GM19238 (cell line): ENCODE measurements around the gene NT5DC2.
"Not testable (repeated sequence)": the region's sequence is repeated elsewhere in the genome, so short reads cannot be mapped to it uniquely, and the experiment has no call there.

Experiments
- DNase-seq: peaks from one replicate; pipeline ENCODE4 v3.0.0; 2011; ENCODE audit warnings: low spot score; ENCODE audit not compliant: insufficient read length

The NT5DC2 gene

DNA sequence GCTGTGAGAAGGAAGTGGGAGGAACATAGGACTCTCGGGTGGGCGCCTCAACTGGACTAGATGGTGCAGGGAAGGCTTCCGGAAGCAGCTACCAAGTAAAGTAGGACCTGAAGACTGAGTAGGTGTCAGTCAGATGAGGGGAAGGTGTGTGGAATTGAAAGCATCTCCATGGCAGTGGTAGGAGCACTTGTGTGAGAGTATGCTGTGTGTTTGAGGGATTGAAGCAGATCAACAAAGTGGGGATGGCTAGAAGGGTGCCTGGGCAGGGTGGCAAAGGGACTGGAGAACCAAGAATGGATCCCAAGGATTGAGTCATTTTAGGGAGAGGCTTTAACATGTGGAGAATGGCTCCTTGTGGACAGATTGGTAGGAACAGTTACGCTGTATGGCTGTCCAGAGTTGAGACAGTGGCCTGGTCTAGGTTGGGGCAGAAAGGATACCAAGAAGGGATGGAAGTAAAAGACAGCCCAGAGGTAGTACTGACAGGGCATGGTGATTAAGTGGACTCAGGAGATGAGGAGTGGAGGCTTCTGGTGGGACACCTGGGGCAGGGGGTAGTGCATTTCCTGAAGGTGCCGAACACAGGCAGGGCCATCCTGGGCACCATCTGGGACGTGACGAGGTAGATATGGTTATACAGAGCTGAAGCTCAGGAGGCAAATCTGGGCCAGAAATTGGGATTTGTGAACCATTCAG is 4.2 kb upstream of the NT5DC2 start:
- DNase-seq, result no peak

DNA sequence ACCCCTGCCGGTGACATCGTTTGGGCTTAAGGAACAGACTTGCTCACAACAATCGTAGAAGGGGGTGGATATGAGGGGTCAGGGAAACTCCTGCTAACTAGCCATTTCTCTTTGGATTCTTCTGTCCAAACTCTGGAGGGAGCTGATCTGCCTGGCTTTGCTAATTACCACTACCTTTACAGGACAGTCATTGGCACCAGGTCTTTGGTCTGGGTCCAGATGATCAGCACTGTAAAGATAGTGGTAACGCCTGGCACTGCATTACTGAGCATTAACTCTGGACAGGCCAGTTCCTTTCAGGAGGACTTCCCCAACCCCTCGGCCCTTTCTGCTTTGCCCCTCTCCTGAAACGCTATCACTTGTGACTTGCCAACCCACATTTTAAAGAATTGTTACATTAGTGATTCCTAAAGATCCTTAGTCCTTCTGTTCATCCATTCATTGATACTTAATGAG is 3.5 kb upstream of the NT5DC2 start:
- no peak for DNase-seq

DNA sequence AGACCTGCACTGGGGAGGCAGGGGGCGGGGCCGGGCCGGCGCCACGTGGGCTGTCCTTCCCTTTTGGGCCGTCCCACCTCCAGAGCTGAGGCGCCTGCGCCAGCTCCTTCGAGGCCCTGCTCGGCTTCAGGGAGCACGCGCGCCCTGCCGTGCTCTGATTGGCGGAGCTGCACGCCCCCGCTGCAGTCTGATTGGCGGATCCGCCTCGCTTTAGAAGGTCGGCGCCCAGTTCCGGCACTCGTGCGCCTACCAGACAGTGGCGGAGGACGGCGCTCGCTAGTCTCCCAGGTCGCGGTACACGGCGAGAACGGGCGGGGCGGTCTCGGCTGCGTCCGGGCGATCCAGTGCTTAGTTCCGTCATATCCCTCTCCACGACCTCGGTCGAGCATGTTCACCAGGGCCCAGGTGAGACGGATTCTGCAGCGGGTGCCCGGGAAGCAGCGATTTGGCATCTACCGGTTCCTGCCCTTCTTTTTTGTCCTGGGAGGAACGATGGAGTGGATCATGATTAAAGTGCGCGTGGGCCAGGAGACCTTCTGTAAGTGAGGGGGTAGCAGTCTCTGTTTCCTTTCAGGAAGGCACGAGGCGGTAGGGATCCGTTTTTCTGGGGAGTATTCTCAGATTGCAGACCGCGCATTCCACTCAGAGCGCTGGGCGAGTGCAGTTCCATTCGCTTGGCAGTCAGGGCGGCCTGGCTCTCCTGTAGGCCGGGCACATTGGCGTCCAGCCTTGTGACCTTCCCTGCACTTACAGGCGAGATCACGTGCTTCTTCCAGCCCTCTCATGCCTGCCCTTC is 2.9 kb upstream of the NT5DC2 start, which contains the start of gene UQCC5:
Gene UQCC5, plus strand, starts transcription at position 237 of the 796 bp plus-strand sequence. Its CDS starts 151 bp downstream, at position 388.
- DNase-seq, result peak; percentile 99

- DNase-seq, result no peak
These were observed 2.4 kb upstream of the NT5DC2 start for GRCh38 chr3:52536112-52536368.

- no peak for DNase-seq
These were observed 1.9 kb upstream of the NT5DC2 start for GRCh38 chr3:52535411-52536111.

GRCh38 chr3:52534281-52535183 is 875 bp upstream of the NT5DC2 start:
- no peak for DNase-seq

DNA sequence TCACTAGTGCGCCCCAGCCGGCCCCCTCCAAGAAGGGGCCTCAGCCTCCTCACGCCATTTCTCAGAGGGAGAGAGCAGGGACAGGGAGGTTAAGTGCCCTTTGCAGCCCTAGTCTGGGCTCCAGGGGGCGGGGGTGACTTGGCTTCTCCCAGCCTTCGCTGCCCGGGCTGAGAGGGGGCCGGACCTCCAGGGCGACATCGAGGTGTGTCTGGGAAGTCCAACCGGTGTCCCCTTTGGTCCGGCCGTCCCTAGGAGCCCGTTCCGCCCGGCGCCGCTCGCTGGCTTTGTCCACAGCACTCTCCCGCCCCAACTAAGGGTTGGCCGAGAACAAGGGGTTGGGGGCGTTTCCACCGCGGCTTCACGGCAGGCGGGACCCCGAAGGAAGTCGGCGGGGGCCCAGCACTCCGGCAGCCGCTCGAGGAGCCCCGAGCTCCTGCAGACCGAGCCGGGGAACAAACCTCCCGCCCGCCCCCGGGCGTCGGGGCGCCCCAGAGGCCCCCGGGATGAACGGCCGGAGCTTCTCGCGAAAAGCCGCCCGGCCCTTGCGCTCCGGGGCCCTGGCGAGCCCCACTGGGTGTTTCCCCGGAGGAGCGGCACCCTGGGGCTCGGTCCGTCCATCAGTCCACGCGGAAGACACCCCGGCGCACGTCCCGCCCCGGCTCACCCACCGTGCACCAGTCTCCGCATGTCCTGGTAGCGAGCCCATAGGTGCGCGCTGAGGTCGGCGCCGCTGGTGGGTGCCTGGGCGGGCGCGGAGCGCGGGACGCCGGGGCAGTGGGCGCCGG is 627 bp downstream of the NT5DC2 start:
- DNase-seq, result peak; percentile 56

GRCh38 chr3:52532517-52532837 is 1.2 kb downstream of the NT5DC2 start:
- peak; percentile 60 for DNase-seq

GRCh38 chr3:52531860-52532516 is 1.7 kb downstream of the NT5DC2 start:
- no peak for DNase-seq

- DNase-seq, result no peak
These were observed 2.5 kb downstream of the NT5DC2 start for GRCh38 chr3:52530918-52531826.

GRCh38 chr3:52529376-52530333 is 4.0 kb downstream of the NT5DC2 start:
- DNase-seq, result no peak

DNA sequence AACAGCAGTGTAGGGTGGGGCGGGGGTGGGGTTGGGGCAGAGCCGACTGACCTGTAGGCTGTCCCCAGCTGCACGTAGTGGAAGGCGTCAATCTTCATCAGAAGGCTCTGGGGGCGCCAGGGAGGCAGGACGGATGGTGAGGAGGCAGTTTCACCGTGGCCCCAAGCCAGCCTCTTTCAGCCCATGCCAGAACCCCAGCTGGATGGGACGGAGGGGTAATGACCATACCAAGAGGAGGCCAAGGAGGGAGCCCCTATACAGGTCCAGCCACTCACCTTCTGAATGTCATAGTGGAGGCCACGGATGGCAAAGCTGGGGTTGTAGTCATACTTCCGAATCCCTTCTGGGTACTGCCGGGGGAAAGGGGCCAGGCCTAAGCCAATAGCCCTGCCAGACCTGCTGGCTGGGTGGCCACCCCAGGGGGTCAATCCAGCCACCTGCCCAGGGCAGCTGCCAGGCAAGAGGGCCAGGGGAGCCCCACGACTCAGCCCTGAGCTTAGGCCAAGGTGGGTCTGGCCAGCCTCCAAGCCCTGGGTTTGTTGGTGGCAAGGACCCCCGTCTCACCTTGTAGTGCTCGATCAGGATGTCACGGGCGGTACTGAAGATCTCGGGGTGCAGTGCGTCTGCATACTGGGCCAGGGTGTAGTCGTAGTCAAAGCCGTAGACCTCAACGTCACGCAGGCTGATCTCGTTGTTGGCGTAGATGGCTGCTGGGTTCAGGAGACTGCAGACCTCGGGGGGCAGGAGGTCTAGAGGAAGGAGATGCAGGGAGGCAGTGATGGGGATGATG is 4.9 kb downstream of the NT5DC2 start:
- no peak for DNase-seq

GRCh38 chr3:52527732-52528585 is 5.7 kb downstream of the NT5DC2 start:
- no peak for DNase-seq

DNA sequence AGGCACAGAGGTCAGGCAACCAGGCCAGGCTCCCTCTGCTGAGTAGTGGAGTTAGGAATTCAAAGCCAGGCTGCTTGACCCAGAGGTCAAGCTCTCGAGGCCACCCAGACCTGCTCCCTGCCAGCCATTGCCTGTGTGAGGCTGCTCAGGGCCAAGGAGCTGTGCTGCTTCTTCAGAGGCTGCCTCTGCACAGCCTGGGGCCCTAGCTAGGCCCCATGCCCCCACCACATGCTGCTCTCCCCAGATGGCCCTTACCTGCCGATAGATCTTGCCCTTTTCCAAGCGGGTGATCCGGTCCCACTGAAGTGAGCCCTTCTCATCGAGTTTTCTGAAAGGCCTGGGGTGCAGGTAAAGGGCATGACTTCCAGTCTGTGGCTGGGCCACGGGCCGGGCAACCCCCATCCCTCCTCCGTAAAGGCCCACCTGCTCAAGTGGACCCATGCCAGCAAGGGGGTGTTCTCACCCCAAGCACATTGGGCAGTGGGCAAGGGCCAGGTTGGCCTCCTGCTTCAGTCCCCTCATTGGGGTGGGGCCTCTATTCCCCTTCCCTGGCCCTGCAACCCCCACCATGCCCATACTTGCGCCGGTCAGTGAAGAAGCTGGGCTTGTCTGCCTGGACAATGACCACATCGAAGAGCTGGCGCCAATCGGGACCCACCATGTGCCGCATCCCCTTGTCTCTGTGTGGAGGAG is 6.5 kb downstream of the NT5DC2 start:
- DNase-seq, result no peak

DNA sequence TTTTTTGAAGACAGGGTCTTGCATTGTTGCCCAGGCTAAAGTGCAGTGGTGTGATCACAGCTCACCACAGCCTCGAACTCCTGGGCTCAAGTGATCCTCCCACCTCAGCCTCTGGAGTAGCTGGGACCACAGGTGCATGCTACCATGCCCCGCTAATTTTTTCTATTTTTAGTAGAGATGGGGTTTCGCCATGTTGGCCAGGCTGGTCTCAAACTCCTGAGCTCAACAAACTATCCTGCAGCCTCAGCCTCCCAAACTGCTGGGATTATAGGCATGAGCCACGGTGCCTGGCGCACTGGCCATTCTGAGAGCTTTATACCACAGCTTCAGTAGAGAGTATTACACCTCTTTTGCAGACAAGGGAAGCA is 7.0 kb downstream of the NT5DC2 start:
- not testable (repeated sequence) for DNase-seq
